Placental pericyte (primary cell): ENCODE results near the gene LOXHD1. TPM values are rescaled to one million over a fixed set of nuclear protein-coding genes. Genes with fewer than 3 reads are reported as not detected.

Experiments used
- total RNA-seq: library from RNA; depleted of rRNA; stranded (reverse); fragments of >200 nt; gene quantifications from 2 replicates; pipeline ENCODE4 v1.2.3, GENCODE V29; 2012

LOXHD1 gene
- not detected in 2 replicates for total RNA-seq

GRCh38 chr18:46657115-46657955, at the start of gene LOXHD1:
Gene LOXHD1, minus strand, starts transcription at chr18:46657220. Its CDS starts 187 bp downstream, at chr18:46657033.

Other genes with a start within 250 kb of the LOXHD1 start
- 0.43 TPM in 1 of 2 replicates, not detected in the other for gene ST8SIA5, start 99.8 kb upstream of the LOXHD1 start, total RNA-seq